ENCODE measurements around the gene CDH2. TPM values are rescaled to one million over a fixed set of nuclear protein-coding genes. Genes with fewer than 3 reads are reported as not detected.

CDH2 gene
- total RNA-seq, 4 donors from 2014 or later, result 9.8 to 52.9 (median 17.8) TPM

GRCh38 chr18:28201056-28201455, 24.1 kb upstream of the CDH2 start:
- no peaks in the 10 kb centered on the region for H3K9me3 ChIP-seq
- no peaks in the 10 kb centered on the region for H3K36me3 ChIP-seq
- WGBS, 2 donors (ENCODE audit: low coverage in 1 of 2), result 94% methylated on average over 3 of the region's 4 CpGs; no CpG with 5 or more reads in 1 of the 2 donors
- no peaks in the 10 kb centered on the region for H3K4me1 ChIP-seq
- ATAC-seq, result no peak
- no peaks in the 10 kb centered on the region for H3K27me3 ChIP-seq
- no peak overlapping the region for H3K4me3 ChIP-seq
- no peak for TF ChIP-seq EP300 (IDR thresholded peaks at IDR 0.05)
- no peak for TF ChIP-seq POLR2AphosphoS5 (IDR thresholded peaks at IDR 0.05)
- no peak for TF ChIP-seq CTCF (IDR thresholded peaks at IDR 0.05)
- TF ChIP-seq POLR2A (IDR thresholded peaks at IDR 0.05), result no peak
- H3K27ac ChIP-seq, result no peak overlapping the region

DNA sequence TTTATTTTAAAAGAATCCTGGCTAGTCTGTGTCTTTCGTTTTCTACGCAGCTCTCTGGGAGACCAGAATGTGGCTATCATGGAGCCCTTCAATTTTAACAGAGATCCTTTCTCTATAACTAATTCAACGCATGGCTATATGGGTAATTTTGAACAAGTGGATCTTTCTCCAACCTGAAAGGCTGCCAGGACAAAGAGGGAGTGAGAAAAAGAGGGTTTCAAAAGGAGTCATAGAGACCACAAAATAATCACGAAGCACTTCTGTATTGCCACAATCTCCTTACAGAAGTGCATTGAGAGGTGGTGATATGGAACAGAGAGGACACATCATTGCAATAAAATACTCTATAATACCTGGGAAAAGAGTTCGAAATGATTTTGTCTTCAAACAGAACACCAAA, 21.7 kb upstream of the CDH2 start:
- Histone ChIP-seq H3K4me1 (no peaks in the 10 kb centered on the region), H3K36me3 (no peaks in the 10 kb centered on the region), H3K9me3 (no peaks in the 10 kb centered on the region), H3K27me3 (no peaks in the 10 kb centered on the region), H3K4me3 (no peak overlapping the region), H3K27ac (no peak overlapping the region)
- 84 to 90% methylated on average over 4 to 5 of the region's 5 CpGs for WGBS, 2 donors (ENCODE audit: low coverage in 1 of 2)
- ATAC-seq, result no peak
- TF ChIP-seq CTCF (IDR thresholded peaks at IDR 0.05) (no peak), EP300 (IDR thresholded peaks at IDR 0.05) (no peak), POLR2A (IDR thresholded peaks at IDR 0.05) (no peak), POLR2AphosphoS5 (IDR thresholded peaks at IDR 0.05) (no peak)

- no peak overlapping the region for H3K4me3 ChIP-seq
- no peak for TF ChIP-seq POLR2AphosphoS5 (IDR thresholded peaks at IDR 0.05)
- no peak for TF ChIP-seq EP300 (IDR thresholded peaks at IDR 0.05)
- no peak for TF ChIP-seq CTCF (IDR thresholded peaks at IDR 0.05)
- no peak for TF ChIP-seq POLR2A (IDR thresholded peaks at IDR 0.05)
- H3K27ac ChIP-seq, result no peak overlapping the region
- H3K27me3 ChIP-seq, result no peaks in the 10 kb centered on the region
- no peaks in the 10 kb centered on the region for H3K4me1 ChIP-seq
- no peaks in the 10 kb centered on the region for H3K9me3 ChIP-seq
- no peak for ATAC-seq
- H3K36me3 ChIP-seq, result no peaks in the 10 kb centered on the region
- WGBS, 2 donors (ENCODE audit: low coverage in 1 of 2), result 74 to 76% methylated on average over 4 to 6 of the region's 6 CpGs
Observed at GRCh38 chr18:28193177-28193778, 16.3 kb upstream of the CDH2 start.

DNA sequence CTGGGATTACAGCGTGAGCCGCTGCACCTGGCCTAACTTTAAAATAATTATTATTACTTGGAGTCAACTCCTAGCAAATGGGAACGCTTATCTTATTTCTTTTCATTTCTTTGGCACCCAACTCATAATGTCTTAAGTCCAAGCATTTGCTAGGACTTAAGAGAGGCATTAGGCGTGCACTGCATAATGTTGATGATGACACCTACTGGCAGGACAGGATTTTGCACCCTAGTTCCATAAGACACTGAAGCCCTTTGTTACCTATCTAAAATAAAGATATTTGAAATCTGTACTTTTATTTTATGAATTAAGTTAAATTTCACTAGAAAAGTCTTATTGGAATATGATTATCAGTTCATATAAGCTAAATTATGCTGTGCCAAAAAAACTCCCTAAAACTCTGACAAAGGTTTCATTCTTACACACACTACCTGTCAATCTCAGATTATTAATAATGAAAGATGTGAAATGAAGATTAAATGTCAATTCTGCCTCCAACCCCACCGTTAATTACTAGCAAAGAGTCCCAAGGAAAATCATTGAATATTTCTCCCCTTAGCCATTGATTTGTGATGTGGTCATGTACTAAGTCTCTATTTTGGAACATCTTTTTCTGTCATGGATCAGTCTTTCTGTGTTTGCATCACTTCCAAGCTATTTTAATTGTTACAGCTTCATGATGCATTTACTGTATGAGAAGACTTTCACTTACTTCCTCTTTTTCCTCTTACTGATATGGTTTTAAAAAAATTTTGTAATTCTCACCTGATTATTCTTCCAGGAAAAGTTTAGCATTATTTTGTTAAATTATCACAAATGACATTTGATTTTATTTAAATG, 12.7 kb upstream of the CDH2 start:
- ATAC-seq, result no peak

More for the DNA sequence above, 12.7 kb upstream of the CDH2 start:
- H3K27me3 ChIP-seq, result peaks cover 7% of the 10 kb centered on the region
- H3K9me3 ChIP-seq, result no peaks in the 10 kb centered on the region
- H3K36me3 ChIP-seq, result no peaks in the 10 kb centered on the region
- no peak overlapping the region for H3K4me3 ChIP-seq
- WGBS, 2 donors (ENCODE audit: low coverage in 1 of 2), result 35 to 58% methylated on average over 4 to 5 of the region's 5 CpGs
- TF ChIP-seq EP300 (IDR thresholded peaks at IDR 0.05), result no peak
- peak; percentile 36 to 68 (median 54) for TF ChIP-seq CTCF (IDR thresholded peaks at IDR 0.05)
- TF ChIP-seq POLR2A (IDR thresholded peaks at IDR 0.05), result no peak
- no peaks in the 10 kb centered on the region for H3K4me1 ChIP-seq
- H3K27ac ChIP-seq, result no peak overlapping the region

Data from gastroesophageal sphincter (tissue), 4 donors.